H1 (cell line): Measurements from ENCODE around the gene NOG. TPM values are rescaled to one million over a fixed set of nuclear protein-coding genes. Genes with fewer than 3 reads are reported as not detected.

Experiments
- EGR1 ChIP-seq: IDR thresholded peaks from 2 replicates; pipeline ENCODE4 v1.6.1; 2011; ENCODE audit warnings: low read depth, low read length, borderline replicate concordance
- EP300 ChIP-seq, 2 experiments: IDR thresholded peaks; 1 replicate in 1 of 2; 2 replicates in 1 of 2; pipeline ENCODE4 v1.6.1; 2011 to 2012; ENCODE audit warnings: low read depth in 2 of 2, low read length in 2 of 2, mild to moderate bottlenecking in 2 of 2, borderline replicate concordance in 1 of 2, inconsistent platforms in 1 of 2, moderate library complexity in 1 of 2
- FOSL1 ChIP-seq: IDR thresholded peaks from 2 replicates; pipeline ENCODE4 v1.6.1; 2011; ENCODE audit warnings: mild to moderate bottlenecking, low read depth, low read length, moderate library complexity; ENCODE audit not compliant: insufficient read depth
- KDM1A ChIP-seq: fragments of 200-600, 300-600 bp; sonication (generic); IDR thresholded peaks from 2 replicates; pipeline ENCODE4 v1.7.1; 2016; ENCODE audit warnings: mild to moderate bottlenecking, low read length, borderline replicate concordance
- SIN3A ChIP-seq, 2 experiments: IDR thresholded peaks in 1 of 2; conservative IDR thresholded peaks in 1 of 2; 2 replicates each; pipeline ENCODE4 v1.6.1; 2011 to 2012; ENCODE audit warnings: low read length in 2 of 2, improper control_type of control experiment in 1 of 2, low read depth in 1 of 2, mild to moderate bottlenecking in 1 of 2
- SIRT6 ChIP-seq: IDR thresholded peaks from one replicate; pipeline ENCODE4 v1.7.1; 2012; ENCODE audit warnings: low read length, inconsistent platforms
- TAF1 ChIP-seq: IDR thresholded peaks from 2 replicates; pipeline ENCODE4 v1.6.1; 2011; ENCODE audit warnings: mild to moderate bottlenecking, low read depth, low read length
- polyA plus RNA-seq, 7 experiments: library from polyadenylated mRNA; depleted of rRNA in 3 of 7; stranded (reverse) in 5 of 7; unstranded in 2 of 7; fragments of >200 nt in 5 of 7; fragments of 200-250 nt in 2 of 7; gene quantifications; 1 replicate in 5 of 7; 2 replicates in 1 of 7; 4 replicates in 1 of 7; pipeline versions ENCODE4 v1.2.1 to v1.2.3, GENCODE V29; 2011 to 2013; ENCODE audit warnings: missing spikeins in 2 of 7, mixed read lengths in 2 of 7
- total RNA-seq: library from RNA; stranded (reverse); fragmentation: NEBNext Ultra II Directional; extraction: Animal tissue kit (Norgen Biotek cat#: 25700); gene quantifications from 2 replicates; pipeline ENCODE4 v1.2.1, GENCODE V29; 2021
- TF ChIP-seq, protein P1 (sequence below), 3 experiments: IDR thresholded peaks; 1 replicate in 2 of 3; 2 replicates in 1 of 3; pipeline versions ENCODE4 v1.5.1 to v1.6.1; 2011; ENCODE audit warnings: low read length in 3 of 3, mild to moderate bottlenecking in 3 of 3, inconsistent platforms in 2 of 3, low read depth in 1 of 3, moderate library complexity in 1 of 3; ENCODE audit not compliant: insufficient read depth in 1 of 3; ENCODE audit errors: control extremely low read depth in 1 of 3

The NOG gene
- total and polyA plus RNA-seq, 2 of the 8 experiments (the other 6 are each of a cell fraction or from before 2014, with no cell fraction given) = 0.35 TPM

DNA sequence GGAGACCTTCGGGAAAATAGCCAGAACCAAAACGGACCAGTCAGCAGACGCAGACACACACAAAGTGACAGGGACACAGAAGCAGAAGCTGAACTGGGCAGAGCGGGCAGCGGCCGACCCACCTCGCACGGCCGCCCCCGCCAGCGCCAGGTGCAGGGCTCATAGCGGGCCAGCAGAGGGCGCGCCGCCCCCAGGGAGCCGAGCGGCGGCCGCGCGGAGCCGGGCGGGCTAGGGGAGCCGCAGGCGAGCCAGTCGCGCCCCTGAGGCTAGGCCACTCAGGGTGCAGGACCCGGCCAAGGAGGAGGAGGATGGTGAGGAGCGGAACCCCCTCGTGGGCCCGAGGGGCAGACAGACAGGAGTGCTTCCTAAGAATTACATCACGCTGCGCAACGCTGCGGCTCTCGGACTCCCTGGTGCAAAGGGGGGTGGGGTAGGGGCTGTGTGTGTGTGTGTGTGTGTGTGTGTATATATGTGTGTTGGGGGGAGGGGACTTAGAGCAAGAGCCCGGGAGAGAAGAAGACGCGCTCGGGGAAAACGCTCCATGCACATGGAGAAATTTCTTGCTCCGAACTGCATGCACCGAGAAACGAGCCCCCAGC is 913 bp upstream of the NOG start (continued):
- TF ChIP-seq TAF1 (0 out of 2 replicates have a peak, but pooled peaks have one; percentile 21), EP300 (IDR thresholded peaks at IDR 0.05; ENCODE audit: borderline replicate concordance in 1 of 2, low read depth in 2 of 2, low read length in 2 of 2) (0 out of 3 replicates have a peak, but pooled peaks of 1 of the 2 experiments have one; percentile 20), SIRT6 (no peak), SIN3A (conservative IDR thresholded peaks at IDR 0.05 in 1 of 2, IDR thresholded peaks at IDR 0.05 in 1 of 2; ENCODE audit: low read depth in 1 of 2, low read length in 2 of 2) (0 out of 4 replicates have a peak, but pooled peaks of 1 of the 2 experiments have one; percentile 44), FOSL1 (no peak), KDM1A (no peak), EGR1 (peak; percentile 84; the same call in 1 of the 2 replicates)
- TF ChIP-seq, protein P1, sequence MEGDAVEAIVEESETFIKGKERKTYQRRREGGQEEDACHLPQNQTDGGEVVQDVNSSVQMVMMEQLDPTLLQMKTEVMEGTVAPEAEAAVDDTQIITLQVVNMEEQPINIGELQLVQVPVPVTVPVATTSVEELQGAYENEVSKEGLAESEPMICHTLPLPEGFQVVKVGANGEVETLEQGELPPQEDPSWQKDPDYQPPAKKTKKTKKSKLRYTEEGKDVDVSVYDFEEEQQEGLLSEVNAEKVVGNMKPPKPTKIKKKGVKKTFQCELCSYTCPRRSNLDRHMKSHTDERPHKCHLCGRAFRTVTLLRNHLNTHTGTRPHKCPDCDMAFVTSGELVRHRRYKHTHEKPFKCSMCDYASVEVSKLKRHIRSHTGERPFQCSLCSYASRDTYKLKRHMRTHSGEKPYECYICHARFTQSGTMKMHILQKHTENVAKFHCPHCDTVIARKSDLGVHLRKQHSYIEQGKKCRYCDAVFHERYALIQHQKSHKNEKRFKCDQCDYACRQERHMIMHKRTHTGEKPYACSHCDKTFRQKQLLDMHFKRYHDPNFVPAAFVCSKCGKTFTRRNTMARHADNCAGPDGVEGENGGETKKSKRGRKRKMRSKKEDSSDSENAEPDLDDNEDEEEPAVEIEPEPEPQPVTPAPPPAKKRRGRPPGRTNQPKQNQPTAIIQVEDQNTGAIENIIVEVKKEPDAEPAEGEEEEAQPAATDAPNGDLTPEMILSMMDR (IDR thresholded peaks at IDR 0.05; ENCODE audit: control extremely low read depth in 1 of 3, insufficient read depth in 1 of 3, low read depth in 1 of 3, low read length in 3 of 3) = peak; percentile 86 to 96 (median 87)
